OCI-LY7 (cell line): ENCODE results near the gene SHISA5. TPM values are rescaled to one million over a fixed set of nuclear protein-coding genes. Genes with fewer than 3 reads are reported as not detected.

Experiments
- BruUV-seq: library from RNA; stranded (reverse); fragments of 400-500 nt; replicated peaks from 2 replicates; lab custom pipeline; 2021; lab: Mats Ljungman, UMichigan
- CTCF ChIA-PET: fragments of 300-600 bp; sonication (Branson Sonifier 250); formaldehyde crosslinking; loops from one replicate; lab custom pipeline; 2022; ENCODE audit warnings: antibody characterized with exemption; ENCODE audit not compliant: unreplicated experiment; lab: Charles Lee
- POLR2A ChIA-PET: fragments of 300-600 bp; sonication (Branson Sonifier 250); formaldehyde crosslinking; loops from one replicate; lab custom pipeline; 2022; ENCODE audit warnings: antibody characterized with exemption; lab: Charles Lee
- DNase-seq: peaks from one replicate; pipeline ENCODE4 v3.0.0-alpha.2; 2015; ENCODE audit warnings: low spot score
- H2AFZ ChIP-seq: fragments of 200-600 bp; sonication (generic), shearing (Covaris generic); 2 replicates; pipeline ENCODE4 v1.6.1; 2014; ENCODE audit warnings: mild to moderate bottlenecking, antibody characterized with exemption, low read length, moderate library complexity
- H3K27ac ChIP-seq: fragments of 200-600 bp; sonication (generic); 2 replicates; pipeline ENCODE4 v1.5.1; 2014; ENCODE audit warnings: mixed run types, low read depth, mild to moderate bottlenecking, moderate library complexity, low read length, inconsistent platforms; ENCODE audit not compliant: poor library complexity, severe bottlenecking
- H3K36me3 ChIP-seq: fragments of 200-600 bp; sonication (generic); 2 replicates; pipeline ENCODE4 v1.6.1; 2014; ENCODE audit warnings: mild to moderate bottlenecking, antibody characterized with exemption, low read length, moderate library complexity, mixed read lengths; ENCODE audit not compliant: insufficient read depth
- H3K4me1 ChIP-seq: fragments of 200-600 bp; sonication (generic); 2 replicates; pipeline ENCODE4 v1.5.1; 2014; ENCODE audit warnings: mild to moderate bottlenecking, low read length; ENCODE audit not compliant: insufficient read depth, poor library complexity, severe bottlenecking
- H3K4me2 ChIP-seq: fragments of 200-600 bp; sonication (generic); 2 replicates; pipeline ENCODE4 v1.6.1; 2014; ENCODE audit warnings: mild to moderate bottlenecking, low read length
- H3K4me3 ChIP-seq: fragments of 200-600 bp; sonication (generic); 2 replicates; pipeline ENCODE4 v1.5.1; 2014; ENCODE audit warnings: mild to moderate bottlenecking, low read depth, low read length; ENCODE audit not compliant: poor library complexity, severe bottlenecking
- H3K79me2 ChIP-seq: fragments of 200-600 bp; sonication (generic); 2 replicates; pipeline ENCODE4 v1.6.1; 2016; ENCODE audit warnings: low read depth, mild to moderate bottlenecking, low read length, moderate library complexity, mixed read lengths; ENCODE audit not compliant: insufficient read depth
- H3K9me2 ChIP-seq: fragments of 200-600 bp; sonication (generic); 2 replicates; pipeline ENCODE4 v1.6.1; 2016; ENCODE audit warnings: mild to moderate bottlenecking, low read length, mixed read lengths; ENCODE audit not compliant: insufficient read depth
- H3K9me3 ChIP-seq: fragments of 200-600 bp; sonication (generic); 2 replicates; pipeline ENCODE4 v1.6.1; 2014; ENCODE audit warnings: mild to moderate bottlenecking, mixed run types, low read length, mixed read lengths
- H4K20me1 ChIP-seq: fragments of 200-600 bp; sonication (generic); 2 replicates; pipeline ENCODE4 v1.6.1; 2014; ENCODE audit warnings: mild to moderate bottlenecking, antibody characterized with exemption, low read length, moderate library complexity, mixed read lengths; ENCODE audit not compliant: insufficient read depth
- EZH2phosphoT487 ChIP-seq: fragments of 200-600 bp; sonication (generic); IDR thresholded peaks from 2 replicates; pipeline ENCODE4 v1.6.1; 2018; ENCODE audit warnings: low read depth, borderline replicate concordance, mild to moderate bottlenecking, mixed run types, antibody characterized with exemption, low read length, moderate library complexity, mixed read lengths
- intact Hi-C: fragments of 100-400 bp; cut with micrococcal nuclease; formaldehyde crosslinking; loops from one replicate; pipeline ENCODE4 v1.10.0; 2022; ENCODE audit not compliant: unreplicated experiment
- total RNA-seq, 2 experiments: library from RNA; depleted of rRNA in 1 of 2; stranded (reverse); fragments of >200 nt in 1 of 2; shearing (Covaris generic) in 1 of 2; gene quantifications; 2 replicates each; pipeline ENCODE4 v1.2.3, GENCODE V29; 2014 to 2022
- TF ChIP-seq, protein P1 (sequence below): fragments of 200-600 bp; sonication (generic); conservative IDR thresholded peaks from 2 replicates; pipeline ENCODE4 v1.5.1; 2014; ENCODE audit warnings: mild to moderate bottlenecking, antibody characterized with exemption, low read length, moderate library complexity, mixed read lengths

Gene SHISA5
- total RNA-seq, 2 experiments from 2014 or later = 97.3 to 102 TPM

GRCh38 chr3:48543271-48543866, 39.4 kb upstream of the SHISA5 start:
- intact Hi-C loops = no loop called here
- H2AFZ ChIP-seq = no peak overlapping the region
- BruUV-seq = no TSS peak
- H3K9me3 ChIP-seq = no peaks in the 10 kb centered on the region
- no peaks in the 10 kb centered on the region for H3K79me2 ChIP-seq
- no peak overlapping the region for H3K4me2 ChIP-seq
- no peak for TF ChIP-seq EZH2phosphoT487
- TF ChIP-seq, protein P1, sequence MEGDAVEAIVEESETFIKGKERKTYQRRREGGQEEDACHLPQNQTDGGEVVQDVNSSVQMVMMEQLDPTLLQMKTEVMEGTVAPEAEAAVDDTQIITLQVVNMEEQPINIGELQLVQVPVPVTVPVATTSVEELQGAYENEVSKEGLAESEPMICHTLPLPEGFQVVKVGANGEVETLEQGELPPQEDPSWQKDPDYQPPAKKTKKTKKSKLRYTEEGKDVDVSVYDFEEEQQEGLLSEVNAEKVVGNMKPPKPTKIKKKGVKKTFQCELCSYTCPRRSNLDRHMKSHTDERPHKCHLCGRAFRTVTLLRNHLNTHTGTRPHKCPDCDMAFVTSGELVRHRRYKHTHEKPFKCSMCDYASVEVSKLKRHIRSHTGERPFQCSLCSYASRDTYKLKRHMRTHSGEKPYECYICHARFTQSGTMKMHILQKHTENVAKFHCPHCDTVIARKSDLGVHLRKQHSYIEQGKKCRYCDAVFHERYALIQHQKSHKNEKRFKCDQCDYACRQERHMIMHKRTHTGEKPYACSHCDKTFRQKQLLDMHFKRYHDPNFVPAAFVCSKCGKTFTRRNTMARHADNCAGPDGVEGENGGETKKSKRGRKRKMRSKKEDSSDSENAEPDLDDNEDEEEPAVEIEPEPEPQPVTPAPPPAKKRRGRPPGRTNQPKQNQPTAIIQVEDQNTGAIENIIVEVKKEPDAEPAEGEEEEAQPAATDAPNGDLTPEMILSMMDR = no peak
- H4K20me1 ChIP-seq = no peaks in the 10 kb centered on the region
- no peak overlapping the region for H3K27ac ChIP-seq
- H3K4me3 ChIP-seq = no peak overlapping the region
- H3K4me1 ChIP-seq = no peaks in the 10 kb centered on the region
- ChIA-PET CTCF (no interaction called here), POLR2A (no interaction called here)
- DNase-seq = no peak
- no peaks in the 10 kb centered on the region for H3K9me2 ChIP-seq
- no peaks in the 10 kb centered on the region for H3K36me3 ChIP-seq

- Histone ChIP-seq H3K9me3 (no peaks in the 10 kb centered on the region), H3K9me2 (no peaks in the 10 kb centered on the region), H2AFZ (no peak overlapping the region), H3K4me2 (no peak overlapping the region), H3K27ac (no peak overlapping the region), H3K4me3 (no peak overlapping the region), H3K79me2 (no peaks in the 10 kb centered on the region), H3K4me1 (no peaks in the 10 kb centered on the region), H4K20me1 (no peaks in the 10 kb centered on the region), H3K36me3 (no peaks in the 10 kb centered on the region; the same call in 1 of the 2 replicates)
- no TSS peak for BruUV-seq
- ChIA-PET POLR2A (no interaction called here), CTCF (no interaction called here)
- TF ChIP-seq EZH2phosphoT487 = no peak
- TF ChIP-seq, protein P1 = 0 out of 2 replicates have a peak, but pooled peaks have one; percentile 12
- intact Hi-C loops = no loop called here
- no peak for DNase-seq
Observed at GRCh38 chr3:48538451-48538850, 34.5 kb upstream of the SHISA5 start.

GRCh38 chr3:48536785-48537184, 32.8 kb upstream of the SHISA5 start:
- ChIA-PET CTCF (no interaction called here), POLR2A (interaction anchor here (0.5 to 0.8 kb wide), 4 partner anchors 9 to 1543 kb away, joined by 3 to 5 read pairs (median 3); partner anchors contain the start of gene TMA7)

More at GRCh38 chr3:48536785-48537184, 32.8 kb upstream of the SHISA5 start:
- H3K9me2 ChIP-seq = no peaks in the 10 kb centered on the region
- H3K4me1 ChIP-seq = no peaks in the 10 kb centered on the region
- no peaks in the 10 kb centered on the region for H3K9me3 ChIP-seq
- H2AFZ ChIP-seq = no peak overlapping the region
- H4K20me1 ChIP-seq = no peaks in the 10 kb centered on the region
- no TSS peak for BruUV-seq
- H3K36me3 ChIP-seq = no peaks in the 10 kb centered on the region; the same call in 1 of the 2 replicates
- TF ChIP-seq, protein P1 = no peak
- TF ChIP-seq EZH2phosphoT487 = no peak
- no peaks in the 10 kb centered on the region for H3K79me2 ChIP-seq
- no peak for DNase-seq
- no peak overlapping the region for H3K4me2 ChIP-seq
- intact Hi-C loops = no loop called here
- no peak overlapping the region for H3K27ac ChIP-seq
- H3K4me3 ChIP-seq = no peak overlapping the region
